NOMO-1 treated with DMSO at 0.1 percent for 48 hours (cell line): ENCODE data around the gene OR3A3.
"Not testable (repeated sequence)": the region's sequence is repeated elsewhere in the genome, so short reads cannot be mapped to it uniquely, and the experiment has no call there.

Source experiments
- DNase-seq: peaks from one replicate; lab custom pipeline; 2025; ENCODE audit not compliant: unreplicated experiment; lab: John Stamatoyannopoulos, UW

OR3A3 gene

GRCh38 chr17:3411070-3411469 lies at the start of gene OR3A3:
TSS of gene OR3A3 (plus strand) at chr17:3411370.
- DNase-seq = no peak

DNA sequence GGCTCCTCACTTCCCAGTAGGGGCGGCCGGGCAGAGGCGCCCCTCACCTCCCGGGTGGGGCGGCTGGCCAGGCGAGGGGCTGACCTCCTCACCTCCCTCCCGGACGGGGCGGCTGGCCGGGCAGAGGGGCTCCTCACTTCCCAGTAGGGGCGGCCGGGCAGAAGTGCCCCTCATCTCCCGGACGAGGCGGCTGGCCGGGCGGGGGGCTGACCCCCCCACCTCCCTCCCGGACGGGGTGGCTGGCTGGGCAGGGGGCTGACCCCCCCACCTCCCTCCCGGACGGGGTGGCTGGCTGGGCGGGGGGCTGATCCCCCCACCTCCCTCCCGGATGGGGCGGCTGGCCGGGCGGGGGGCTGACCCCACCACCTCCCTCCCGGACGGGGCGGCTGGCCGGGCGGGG lies 40.0 kb upstream of the OR3A3 start:
- not testable (repeated sequence) for DNase-seq

- DNase-seq = no peak
Observed at GRCh38 chr17:3378321-3378720, 32.8 kb upstream of the OR3A3 start.

DNA sequence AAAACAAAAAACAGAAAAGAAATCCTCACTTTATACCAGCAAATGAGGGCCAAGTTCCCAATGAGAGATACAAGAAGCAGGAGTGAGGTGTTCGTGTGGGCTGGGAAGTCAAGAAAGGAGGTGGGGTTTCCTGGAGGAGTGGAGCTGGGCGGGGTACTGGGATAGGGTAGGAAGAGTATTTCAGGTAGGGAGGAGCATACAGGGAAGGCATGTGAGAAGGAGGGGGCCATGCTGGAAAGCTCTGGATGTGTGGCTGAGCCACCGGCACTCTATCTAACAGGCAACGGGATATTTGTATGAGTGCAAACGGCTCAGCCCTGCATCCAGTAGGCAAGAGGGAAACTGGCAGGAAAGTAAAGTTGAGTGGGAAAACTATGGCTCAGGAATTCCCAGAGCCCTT lies 29.2 kb upstream of the OR3A3 start:
- DNase-seq = no peak

- DNase-seq = no peak
Observed at GRCh38 chr17:3385869-3386816, 25.0 kb upstream of the OR3A3 start, which contains the start of gene OR3A2. TSS of gene OR3A2 (minus strand) at chr17:3386308.

GRCh38 chr17:3389791-3390190 lies 21.4 kb upstream of the OR3A3 start:
- no peak for DNase-seq

GRCh38 chr17:3397801-3398200 lies 13.4 kb upstream of the OR3A3 start:
- not testable (repeated sequence) for DNase-seq

- no peak for DNase-seq
Observed at GRCh38 chr17:3398310-3398709, 12.9 kb upstream of the OR3A3 start, which contains the start of gene OR1E1. TSS of gene OR1E1 (minus strand) at chr17:3398410. CDS start at chr17:3398410, 0 bp downstream.

DNA sequence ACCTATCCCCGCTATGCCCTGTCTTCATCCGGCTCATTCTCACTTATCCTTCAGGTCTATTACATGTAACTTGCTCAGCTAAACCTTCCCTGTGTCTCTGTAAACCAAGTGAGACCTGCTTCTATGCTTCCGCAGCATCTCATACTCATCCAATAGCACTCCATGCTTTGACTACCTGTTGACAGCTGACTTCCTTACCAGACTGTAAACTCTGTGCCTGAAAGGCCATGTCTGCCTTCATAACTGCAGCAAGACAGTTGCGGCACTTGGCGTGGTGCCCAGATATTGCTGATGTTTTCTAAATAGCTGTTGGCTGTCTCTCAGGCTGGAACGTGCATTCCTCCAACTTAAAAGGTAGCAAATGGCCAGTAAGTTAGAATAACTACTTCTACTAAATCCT lies 11.1 kb upstream of the OR3A3 start:
- no peak for DNase-seq

- no peak for DNase-seq
Observed at GRCh38 chr17:3401786-3402185, 9.4 kb upstream of the OR3A3 start.

DNA sequence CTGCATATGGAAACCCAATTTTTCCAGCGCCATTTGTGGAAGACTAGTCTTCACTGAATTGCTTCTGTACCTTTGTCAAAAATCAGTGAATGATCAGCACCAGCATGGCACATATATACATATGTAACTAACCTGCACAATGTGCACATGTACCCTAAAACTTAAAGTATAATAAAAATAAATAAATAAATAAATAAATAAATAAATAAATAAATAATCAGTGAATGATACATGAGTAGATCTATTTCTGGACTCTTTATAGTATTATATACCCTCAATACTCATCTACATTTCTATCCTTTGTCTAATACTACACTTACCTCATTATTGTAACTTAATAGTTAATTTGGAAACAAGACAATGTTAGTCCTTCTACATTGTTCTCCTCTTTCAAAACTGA lies 7.3 kb upstream of the OR3A3 start:
- DNase-seq = not testable (repeated sequence)

- DNase-seq = not testable (repeated sequence)
Observed at GRCh38 chr17:3412216-3412615, 1.0 kb downstream of the OR3A3 start.

- DNase-seq = no peak
Observed at GRCh38 chr17:3415610-3416009, 4.4 kb downstream of the OR3A3 start.

DNA sequence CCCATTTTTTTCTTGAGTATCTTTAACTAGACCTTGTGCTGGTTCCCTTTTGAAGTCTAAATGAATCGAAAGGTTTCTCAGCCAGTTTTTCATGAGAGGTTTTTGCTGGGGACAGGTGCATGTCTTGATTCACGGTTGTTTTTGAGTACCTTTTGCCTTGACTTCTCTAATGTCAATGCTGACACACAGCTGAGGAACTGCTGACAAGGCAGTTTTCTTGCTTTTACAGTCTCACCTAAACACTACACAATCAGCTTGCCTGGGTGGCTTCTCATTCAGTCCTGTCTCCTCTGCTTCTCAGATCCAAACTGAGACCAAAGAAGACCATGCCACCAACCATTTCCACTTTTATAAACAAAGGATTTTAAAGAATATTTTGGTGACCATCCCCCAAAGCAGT lies 7.1 kb downstream of the OR3A3 start:
- DNase-seq = no peak

DNA sequence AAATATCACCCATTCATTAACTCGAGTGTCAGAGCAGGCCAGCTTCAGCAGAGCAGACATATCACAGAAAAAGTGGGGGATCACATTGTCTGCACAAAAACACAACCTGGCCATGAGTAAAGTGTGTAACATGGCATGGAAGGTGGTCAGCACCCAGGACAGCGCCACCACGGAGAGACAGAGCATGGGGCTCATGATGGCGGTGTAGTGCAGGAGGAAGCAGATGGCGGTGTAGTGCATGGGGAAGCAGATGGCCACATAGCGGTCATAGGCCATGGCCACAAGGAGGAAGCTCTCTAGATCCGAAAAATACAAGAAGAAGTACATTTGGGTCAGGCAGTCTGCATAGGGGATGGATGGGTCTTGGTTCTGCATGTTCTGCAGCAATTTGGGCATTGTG lies 22.0 kb downstream of the OR3A3 start:
- DNase-seq = peak; percentile 68

GRCh38 chr17:3433741-3434140 lies 22.6 kb downstream of the OR3A3 start, which contains the start of gene OR1E2:
TSS of gene OR1E2 (minus strand) at chr17:3433841. CDS start at chr17:3433841, 0 bp downstream.
- DNase-seq = no peak

- no peak for DNase-seq
Observed at GRCh38 chr17:3438368-3438767, 27.2 kb downstream of the OR3A3 start.

GRCh38 chr17:3440451-3440850 lies 29.3 kb downstream of the OR3A3 start:
- DNase-seq = no peak

DNA sequence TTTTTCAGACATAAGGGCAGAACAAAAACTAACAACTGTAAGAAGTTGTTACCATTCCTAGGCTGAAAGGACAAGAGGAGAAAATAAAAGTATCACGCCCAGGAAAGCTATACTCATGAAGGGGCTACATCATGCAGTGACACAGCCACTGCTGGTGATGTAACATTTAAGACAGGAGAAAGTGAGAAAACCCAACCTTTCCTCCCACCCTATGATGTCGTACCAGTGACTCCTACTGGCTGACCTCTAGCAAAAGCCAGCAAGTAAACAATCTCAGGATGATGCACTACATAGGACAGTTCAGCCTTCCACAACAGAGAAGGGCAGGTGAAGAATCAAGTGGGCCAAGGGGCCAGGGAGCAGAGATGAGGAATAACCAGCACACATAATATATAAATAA lies 36.5 kb downstream of the OR3A3 start:
- peak; percentile 43 for DNase-seq

DNA sequence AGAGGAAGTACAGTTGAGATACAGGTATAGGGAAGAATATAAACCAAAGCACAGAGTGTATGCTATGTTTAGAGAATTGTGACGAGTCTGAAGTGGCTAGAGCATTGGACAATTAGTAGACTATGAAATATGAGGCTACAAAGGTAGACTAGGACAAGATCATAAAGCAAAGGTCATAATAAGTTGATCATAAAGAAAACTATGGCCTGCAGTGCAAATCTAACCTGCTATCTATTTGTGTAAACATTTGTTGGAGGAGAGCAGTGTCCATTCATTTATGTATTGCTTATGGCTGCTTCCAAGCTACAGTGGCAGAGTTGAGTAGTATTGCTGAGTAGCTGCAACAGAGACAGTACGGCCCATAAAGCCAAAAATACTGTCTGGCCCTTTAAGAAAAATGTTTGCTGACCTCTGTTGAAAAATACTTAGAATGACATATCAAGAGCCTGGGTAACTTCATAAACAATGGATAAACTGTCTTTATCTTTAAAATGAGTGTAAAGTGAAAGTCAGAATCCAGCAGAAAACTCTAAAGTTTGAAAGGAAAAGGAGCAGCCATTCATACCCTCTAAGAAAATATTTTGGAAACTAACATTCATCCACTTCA lies 37.0 kb downstream of the OR3A3 start:
- no peak for DNase-seq

DNA sequence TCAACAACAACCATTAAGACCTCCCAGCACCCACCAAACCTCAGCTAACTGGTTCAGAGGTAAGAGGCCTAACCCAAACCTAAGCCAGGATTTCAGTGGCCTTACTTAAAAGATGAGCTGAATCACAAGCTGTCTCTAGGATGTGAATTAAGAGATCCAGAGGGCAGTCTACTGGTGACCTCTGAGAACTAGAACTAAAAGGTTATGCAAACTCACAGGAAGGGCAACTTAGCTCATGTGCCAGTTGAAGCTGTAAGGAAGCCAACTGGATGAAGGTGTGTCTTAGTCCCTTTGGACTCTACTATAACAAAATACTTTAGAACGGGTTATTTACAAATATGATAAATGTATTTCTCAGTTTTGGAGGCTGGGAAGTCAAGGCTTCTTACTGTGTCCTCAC lies 55.2 kb downstream of the OR3A3 start:
- not testable (repeated sequence) for DNase-seq

GRCh38 chr17:3469529-3469928 lies 58.4 kb downstream of the OR3A3 start:
- no peak for DNase-seq
